GM21447 (cell line): Measurements from ENCODE around the gene SPRY1.
A peak's percentile ranks its signal among the peaks of the same experiment; 100 is the strongest.

ENCODE experiments used
- ATAC-seq: cut with Tn5 transposase; IDR thresholded peaks from one replicate; pipeline ENCODE4 v1.9.1; 2021; ENCODE audit not compliant: unreplicated experiment

Gene SPRY1

GRCh38 chr4:123408471-123409084 is 12.0 kb downstream of the SPRY1 start:
- ATAC-seq: no peak

DNA sequence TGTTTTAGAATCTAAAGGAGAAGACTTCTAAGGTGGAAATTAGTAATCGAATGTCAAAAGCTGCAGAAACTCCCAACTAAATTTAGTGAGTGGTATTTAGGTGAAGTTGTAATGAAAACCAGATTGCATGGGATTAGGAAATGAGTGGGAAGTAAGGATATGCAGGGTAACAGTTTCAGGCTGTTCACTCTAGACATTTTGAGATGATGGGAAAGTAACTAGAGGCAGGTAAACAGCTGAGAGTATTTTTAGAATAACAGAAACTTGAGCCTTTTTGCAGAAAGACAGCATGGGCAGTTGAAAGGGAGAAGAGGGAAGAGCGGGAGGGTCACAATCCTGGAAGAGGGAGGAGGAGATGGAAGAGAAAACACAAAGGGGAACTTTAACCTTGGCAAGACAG is 12.7 kb downstream of the SPRY1 start:
- no peak for ATAC-seq

DNA sequence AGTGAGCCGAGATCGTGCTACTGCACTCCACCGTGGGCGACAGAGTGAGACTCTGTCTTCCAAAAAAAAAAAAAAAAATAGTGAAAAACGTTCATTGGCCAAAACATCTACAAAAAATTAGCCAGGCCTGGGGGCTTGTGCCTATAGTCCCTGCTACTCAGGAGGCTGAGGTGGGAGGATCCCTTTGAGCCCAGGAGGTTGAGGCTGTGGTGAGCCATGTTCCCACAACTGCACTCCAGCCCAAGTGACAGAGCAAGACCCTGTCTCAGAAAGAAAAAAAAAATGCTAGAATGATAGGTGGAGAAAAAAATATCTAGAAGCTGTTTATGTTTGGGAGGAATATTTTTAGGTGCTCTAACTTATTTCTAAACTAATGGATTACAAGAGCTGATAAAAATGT is 14.9 kb downstream of the SPRY1 start:
- no peak for ATAC-seq

DNA sequence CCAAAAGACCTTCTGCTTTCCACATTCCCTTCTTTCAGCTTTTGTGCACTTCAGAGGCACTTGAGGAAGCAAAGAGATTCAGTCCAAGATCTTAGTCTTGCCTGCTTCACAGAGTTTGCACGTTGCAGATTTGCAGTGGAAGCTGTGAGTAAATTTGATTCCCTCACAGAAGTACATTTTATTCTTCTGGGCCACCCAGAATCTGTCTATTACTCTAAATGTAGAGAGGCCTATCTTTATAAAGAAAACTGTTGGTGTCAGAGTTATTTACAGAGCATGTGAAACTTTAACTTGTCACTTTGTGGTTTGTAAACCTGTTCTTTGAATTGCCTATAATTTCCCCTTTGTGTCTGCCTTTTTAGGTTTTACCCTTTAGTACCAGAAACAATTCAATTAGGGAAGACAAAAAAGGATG is 15.5 kb downstream of the SPRY1 start:
- peak; percentile 80 for ATAC-seq

DNA sequence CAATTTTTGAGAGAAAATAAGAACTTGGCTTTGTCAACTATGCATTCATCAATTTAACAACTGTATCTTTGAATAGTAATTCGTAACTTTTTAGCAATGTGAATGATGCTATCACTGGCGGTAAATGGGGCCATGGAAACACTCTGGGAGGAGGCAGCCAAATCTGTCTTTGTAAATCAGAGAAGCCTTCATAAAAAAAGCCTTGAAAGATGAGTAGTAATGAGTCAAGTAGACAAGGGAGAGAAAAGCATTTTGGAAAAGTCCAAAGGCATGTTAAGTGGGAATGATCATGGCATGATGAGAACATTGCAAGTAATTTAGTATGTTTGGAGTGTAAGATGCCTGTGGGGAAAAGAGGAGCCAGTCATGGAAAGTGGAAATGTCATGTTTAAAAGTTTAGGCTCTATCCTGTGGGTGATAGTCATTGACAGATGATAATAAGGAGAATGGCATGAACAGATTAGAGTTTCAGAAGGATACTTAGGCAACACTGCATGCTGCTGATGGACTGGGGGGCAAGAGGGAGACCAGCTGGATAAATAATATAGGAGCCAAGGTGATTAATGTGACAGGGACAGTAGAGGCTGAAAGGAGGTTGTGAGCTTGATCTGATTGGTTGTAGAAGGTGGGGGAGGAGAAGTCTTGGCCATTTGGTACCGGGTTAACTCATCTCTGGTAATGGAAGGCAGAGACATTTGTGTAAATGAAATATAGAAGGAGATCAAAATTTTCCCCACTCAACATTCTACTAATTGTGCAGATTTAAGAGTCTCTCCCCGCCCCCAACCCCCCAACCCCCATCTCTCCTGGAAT is 16.3 kb downstream of the SPRY1 start:
- peak; percentile 3 for ATAC-seq

- no peak for ATAC-seq
These were observed 19.0 kb downstream of the SPRY1 start for GRCh38 chr4:123415576-123415975.

GRCh38 chr4:123415977-123416376 is 19.4 kb downstream of the SPRY1 start:
- no peak for ATAC-seq

DNA sequence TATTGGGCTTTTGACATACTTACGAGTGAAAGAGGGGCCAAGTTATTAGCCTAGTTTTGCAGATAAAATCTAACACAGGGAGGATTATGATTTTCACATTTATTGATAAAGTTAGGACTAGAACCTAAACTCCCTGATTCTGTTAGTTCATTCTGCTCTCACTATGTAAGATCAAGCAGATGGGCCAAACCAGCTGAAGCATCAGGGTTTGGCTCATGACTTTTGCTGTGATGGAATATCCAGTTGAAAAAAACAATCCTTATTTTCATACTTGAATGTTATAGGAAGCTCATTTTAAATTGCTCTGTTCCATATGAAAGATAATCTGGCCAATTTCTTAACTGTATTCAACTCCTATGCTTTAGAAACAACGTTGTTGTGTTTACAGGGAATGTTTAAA is 21.2 kb downstream of the SPRY1 start:
- no peak for ATAC-seq

GRCh38 chr4:123418351-123418931 is 21.8 kb downstream of the SPRY1 start:
- peak; percentile 82 for ATAC-seq

DNA sequence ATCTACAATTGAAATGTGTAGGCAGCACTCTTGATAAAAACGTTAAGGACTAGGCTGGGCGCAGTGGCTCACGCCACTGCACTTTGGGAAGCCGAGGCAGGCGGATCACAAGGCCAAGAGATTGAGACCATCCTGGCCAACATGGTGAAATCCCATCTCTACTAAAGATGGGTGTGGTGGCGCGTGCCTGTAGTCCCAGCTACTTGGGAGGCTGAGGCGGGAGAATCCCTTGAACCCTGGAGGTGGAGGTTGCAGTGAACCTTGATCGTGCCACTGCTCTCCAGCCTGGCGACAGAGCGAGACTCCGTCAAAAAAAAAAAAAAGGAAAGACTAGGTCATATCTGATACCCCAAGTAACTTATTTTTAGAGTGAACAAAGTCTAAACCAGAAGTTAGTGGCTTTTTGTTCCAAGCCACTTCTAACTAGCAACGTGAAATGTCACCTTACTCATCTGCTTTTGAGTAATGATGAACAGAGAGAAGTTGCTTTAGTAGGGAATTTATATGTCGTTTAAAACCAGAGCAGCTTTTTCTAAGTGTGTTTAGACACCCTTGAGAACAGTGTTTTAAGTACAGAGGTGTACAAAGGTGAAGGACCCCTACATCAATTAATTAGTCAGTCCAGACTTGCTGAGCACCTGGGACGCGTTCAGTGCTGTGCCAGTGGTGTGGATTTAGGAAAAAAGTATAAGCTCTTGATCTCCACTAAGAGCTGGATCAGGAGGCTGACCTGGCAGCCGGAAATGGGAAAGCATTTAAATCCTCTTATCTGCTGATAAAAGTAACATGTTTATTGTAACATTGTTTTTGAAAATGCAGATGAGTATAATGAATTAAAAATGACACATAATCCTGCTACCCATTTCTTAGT is 23.5 kb downstream of the SPRY1 start:
- ATAC-seq: no peak

DNA sequence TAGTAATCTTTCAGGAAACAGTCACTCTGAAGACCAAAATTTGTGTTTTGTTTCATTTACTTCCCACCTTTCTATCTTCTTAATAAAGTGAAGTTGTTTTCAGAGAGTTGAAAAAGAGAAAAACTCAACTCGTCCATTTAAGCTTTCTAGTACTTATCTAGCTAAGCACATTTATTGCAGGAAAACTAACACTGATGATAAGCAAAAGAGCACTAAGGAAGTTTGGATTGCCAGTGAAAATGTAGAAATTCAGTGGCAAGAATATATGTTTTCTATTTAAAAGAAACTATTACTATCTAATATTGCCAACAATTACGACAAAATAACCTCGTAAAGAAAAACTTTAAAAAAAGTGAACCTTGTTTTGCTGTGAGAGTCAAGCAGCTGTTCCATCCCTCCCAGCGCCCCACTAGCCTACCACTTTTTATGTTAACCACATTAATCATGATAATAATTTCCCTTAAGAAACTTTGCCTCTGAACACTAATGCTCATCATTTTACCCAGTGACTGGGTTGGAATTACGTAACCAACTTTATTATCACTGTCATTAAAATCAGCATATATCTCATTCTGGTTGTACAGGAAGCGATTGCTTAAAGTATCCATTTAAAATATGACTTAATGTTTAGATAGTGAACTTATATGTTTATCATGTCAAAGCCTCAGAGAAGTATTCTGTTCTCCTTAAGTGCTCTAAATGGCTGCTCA is 24.8 kb downstream of the SPRY1 start:
- no peak for ATAC-seq

- no peak for ATAC-seq
These were observed 25.6 kb downstream of the SPRY1 start for GRCh38 chr4:123421937-123422781.

DNA sequence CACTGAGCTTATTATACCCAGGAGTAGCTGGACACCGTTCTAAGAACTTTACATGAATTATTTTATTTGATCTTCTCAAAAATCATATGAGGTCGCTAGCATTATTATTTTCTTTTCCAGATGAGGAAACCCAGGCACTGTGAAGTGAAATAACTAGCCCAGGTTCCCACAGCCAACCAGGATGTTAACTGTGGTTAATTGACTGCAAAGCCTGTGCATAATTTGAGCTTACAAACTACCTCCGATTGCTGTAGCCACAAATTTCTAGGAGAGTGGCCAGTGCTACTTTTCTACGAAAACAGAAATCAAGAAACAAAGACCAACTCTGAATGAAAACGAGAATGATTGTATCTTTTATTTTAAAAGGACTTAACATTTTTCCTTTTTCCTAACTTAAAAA is 27.2 kb downstream of the SPRY1 start:
- no peak for ATAC-seq

DNA sequence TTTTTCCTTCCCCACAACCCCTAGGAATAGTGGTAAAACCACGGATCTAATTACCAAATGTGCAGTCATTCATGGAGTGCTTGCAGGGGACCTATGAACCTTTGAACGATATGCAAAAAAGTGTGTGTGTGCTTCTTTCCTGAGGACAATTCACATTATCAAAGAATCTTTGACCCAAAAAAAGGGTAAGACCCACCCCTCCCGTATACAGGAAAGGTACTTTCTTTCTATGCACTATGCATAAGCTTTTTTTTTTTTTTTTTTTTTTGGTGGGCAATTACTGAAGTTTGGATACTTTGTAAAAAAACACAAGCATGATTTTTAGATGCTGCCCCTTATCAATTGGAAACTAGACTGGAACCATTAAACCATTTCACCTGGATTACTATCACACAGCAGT is 31.4 kb downstream of the SPRY1 start:
- ATAC-seq: no peak

DNA sequence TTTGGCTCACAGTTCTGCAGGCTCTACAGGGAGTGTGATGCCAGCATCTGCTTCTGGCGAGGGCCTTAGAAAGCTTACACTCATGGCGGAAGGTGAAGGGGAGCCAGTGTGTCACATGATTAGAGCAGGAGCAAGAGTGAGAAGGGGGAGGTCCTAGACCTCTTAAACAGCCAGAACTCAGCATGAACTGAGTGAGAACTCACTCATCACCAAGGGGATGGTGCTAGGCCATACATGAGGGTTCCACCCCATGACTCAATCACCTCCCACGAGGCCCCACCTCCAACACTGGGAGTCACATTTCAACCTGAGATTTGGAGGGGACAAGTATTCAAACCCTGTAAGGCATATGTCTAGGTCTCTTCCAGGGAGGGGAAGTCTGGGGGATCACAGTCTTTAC is 33.4 kb downstream of the SPRY1 start:
- no peak for ATAC-seq

GRCh38 chr4:123430501-123430900 is 33.9 kb downstream of the SPRY1 start:
- ATAC-seq: no peak

DNA sequence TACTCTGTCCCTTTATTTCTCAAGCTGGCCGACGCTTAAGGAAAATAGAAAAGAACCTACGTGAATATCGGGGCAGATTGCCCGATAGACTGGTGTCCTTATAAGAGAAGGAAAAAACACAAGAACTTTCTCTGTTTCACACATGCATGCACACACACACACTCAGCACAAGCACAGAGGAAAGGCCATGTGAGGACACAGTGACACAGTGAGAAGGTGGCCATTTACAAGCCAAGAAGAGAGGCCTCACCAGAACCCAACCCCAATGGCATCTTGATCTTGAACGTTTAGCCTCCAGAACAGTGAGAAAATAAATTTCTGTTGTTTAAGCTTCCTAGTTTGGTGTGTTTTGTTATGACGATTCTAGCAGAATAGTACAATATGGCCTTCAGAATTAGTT is 37.0 kb downstream of the SPRY1 start:
- ATAC-seq: no peak

- ATAC-seq: no peak
These were observed 37.4 kb downstream of the SPRY1 start for GRCh38 chr4:123433976-123434375.

- ATAC-seq: no peak
These were observed 38.9 kb downstream of the SPRY1 start for GRCh38 chr4:123435246-123436113.
